CD8-positive, alpha-beta memory T cell (primary cell): ENCODE results near the gene STAB2. TPM values are rescaled to one million over a fixed set of nuclear protein-coding genes. Genes with fewer than 3 reads are reported as not detected.

ENCODE experiments used
- CTCF ChIA-PET: fragments of 350-600 bp; sonication (Branson Sonifier 250); formaldehyde crosslinking; loops from one replicate; lab custom pipeline; 2021; ENCODE audit warnings: antibody characterized with exemption; lab: Charles Lee
- POLR2A ChIA-PET: fragments of 350-600 bp; sonication (Branson Sonifier 250); formaldehyde crosslinking; loops from one replicate; lab custom pipeline; 2021; ENCODE audit warnings: antibody characterized with exemption; lab: Charles Lee
- DNase-seq, 5 donors: peaks; one replicate each; pipeline versions ENCODE4 v3.0.0 to v3.0.0-alpha.2; 2020 to 2022; ENCODE audit warnings: mixed read lengths in 1 of 5
- H3K27ac ChIP-seq: one replicate; pipeline ENCODE4 v1.7.0; 2013; ENCODE audit warnings: low read depth, mild to moderate bottlenecking, low read length, moderate library complexity
- H3K27me3 ChIP-seq: 2 replicates; pipeline ENCODE4 v1.7.0; 2013; ENCODE audit warnings: low read length, mild to moderate bottlenecking; ENCODE audit not compliant: insufficient read depth, poor library complexity, severe bottlenecking
- H3K36me3 ChIP-seq: 2 replicates; pipeline ENCODE4 v1.7.0; 2013; ENCODE audit warnings: mild to moderate bottlenecking, low read length, moderate library complexity; ENCODE audit not compliant: insufficient read depth
- H3K4me1 ChIP-seq: 2 replicates; pipeline ENCODE4 v1.7.0; 2013; ENCODE audit warnings: mild to moderate bottlenecking, low read length, moderate library complexity; ENCODE audit not compliant: insufficient read depth
- H3K4me3 ChIP-seq: 2 replicates; pipeline ENCODE4 v1.7.0; 2013; ENCODE audit warnings: mild to moderate bottlenecking, low read length
- H3K9me3 ChIP-seq: 2 replicates; pipeline ENCODE4 v1.7.0; 2013; ENCODE audit warnings: mild to moderate bottlenecking, low read length
- H3K27ac Mint-ChIP-seq, 8 donors: one replicate each; pipeline ENCODE4 v1.8.0; 2020 to 2021; ENCODE audit warnings: mixed read lengths in 8 of 8, mild to moderate bottlenecking in 6 of 8, inconsistent platforms in 3 of 8, moderate library complexity in 3 of 8
- H3K27me3 Mint-ChIP-seq, 2 donors: one replicate each; pipeline ENCODE4 v1.8.0; 2020 to 2021; ENCODE audit warnings: mixed read lengths in 2 of 2, mild to moderate bottlenecking in 1 of 2, moderate library complexity in 1 of 2
- H3K36me3 Mint-ChIP-seq, 3 donors: one replicate each; pipeline ENCODE4 v1.8.0; 2020 to 2021; ENCODE audit warnings: mixed read lengths in 3 of 3, inconsistent platforms in 1 of 3, mild to moderate bottlenecking in 1 of 3
- H3K4me1 Mint-ChIP-seq, 3 donors: one replicate each; pipeline ENCODE4 v1.8.0; 2020 to 2021; ENCODE audit warnings: mixed read lengths in 3 of 3, inconsistent platforms in 1 of 3, mild to moderate bottlenecking in 1 of 3
- H3K4me3 Mint-ChIP-seq, 7 donors: one replicate each; pipeline ENCODE4 v1.8.0; 2020 to 2021; ENCODE audit warnings: mixed read lengths in 7 of 7, mild to moderate bottlenecking in 6 of 7, moderate library complexity in 4 of 7, inconsistent platforms in 2 of 7
- H3K9me3 Mint-ChIP-seq, 5 donors: one replicate each; pipeline ENCODE4 v1.8.0; 2020 to 2022; ENCODE audit warnings: mixed read lengths in 5 of 5, mild to moderate bottlenecking in 3 of 5, moderate library complexity in 2 of 5, inconsistent platforms in 1 of 5
- polyA plus RNA-seq: library from polyadenylated mRNA; unstranded; fragments of 300-500 nt; fragmentation: Illumina TruSeq; gene quantifications from one replicate; pipeline ENCODE4 v1.2.3, GENCODE V29; 2021
- total RNA-seq, 2 experiments: library from RNA; stranded (reverse); gene quantifications; one replicate each; pipeline ENCODE4 v1.2.3, GENCODE V29; 2021

STAB2 gene
- total and polyA plus RNA-seq, 3 experiments from 2014 or later: not detected

GRCh38 chr12:103758310-103759089 lies 171.4 kb downstream of the STAB2 start:
- Histone ChIP-seq H3K27ac (no peak overlapping the region), H3K4me3 (no peak overlapping the region), H3K4me1 (no peaks in the 10 kb centered on the region), H3K27me3 (no peaks in the 10 kb centered on the region), H3K9me3 (no peaks in the 10 kb centered on the region), H3K36me3 (no peaks in the 10 kb centered on the region)
- Mint-ChIP-seq H3K36me3 (peaks cover 6 to 9% (median 8%) of the 10 kb centered on the region in 3 donors), H3K27ac (peak overlapping the region in 1 of 8 donors; percentile 13), H3K27me3 (no peaks in the 10 kb centered on the region), H3K9me3 (no peaks in the 10 kb centered on the region), H3K4me3 (peak overlapping the region in 1 of 7 donors; percentile 64), H3K4me1 (no peaks in the 10 kb centered on the region)
- POLR2A ChIA-PET: interaction anchor here (0.5 kb wide), 1 partner anchor 383 kb away, joined by 3 read pairs; no protein-coding TSS in a partner anchor
- DNase-seq: no peak
- CTCF ChIA-PET: no interaction called here

GRCh38 chr12:103762473-103762872 lies 175.4 kb downstream of the STAB2 start:
- ChIA-PET CTCF (no interaction called here), POLR2A (no interaction called here)
- no peaks in the 10 kb centered on the region for H3K27me3 ChIP-seq
- peaks cover 12 to 20% (median 13%) of the 10 kb centered on the region in 3 donors for H3K36me3 Mint-ChIP-seq
- no peak overlapping the region for H3K4me3 ChIP-seq
- H3K27ac Mint-ChIP-seq: no peak overlapping the region
- no peaks in the 10 kb centered on the region for H3K4me1 ChIP-seq
- H3K27me3 Mint-ChIP-seq: no peaks in the 10 kb centered on the region
- DNase-seq: no peak
- no peaks in the 10 kb centered on the region for H3K9me3 Mint-ChIP-seq
- no peak overlapping the region for H3K27ac ChIP-seq
- H3K36me3 ChIP-seq: no peaks in the 10 kb centered on the region
- H3K9me3 ChIP-seq: no peaks in the 10 kb centered on the region
- no peaks in the 10 kb centered on the region for H3K4me1 Mint-ChIP-seq
- H3K4me3 Mint-ChIP-seq: no peak overlapping the region

DNA sequence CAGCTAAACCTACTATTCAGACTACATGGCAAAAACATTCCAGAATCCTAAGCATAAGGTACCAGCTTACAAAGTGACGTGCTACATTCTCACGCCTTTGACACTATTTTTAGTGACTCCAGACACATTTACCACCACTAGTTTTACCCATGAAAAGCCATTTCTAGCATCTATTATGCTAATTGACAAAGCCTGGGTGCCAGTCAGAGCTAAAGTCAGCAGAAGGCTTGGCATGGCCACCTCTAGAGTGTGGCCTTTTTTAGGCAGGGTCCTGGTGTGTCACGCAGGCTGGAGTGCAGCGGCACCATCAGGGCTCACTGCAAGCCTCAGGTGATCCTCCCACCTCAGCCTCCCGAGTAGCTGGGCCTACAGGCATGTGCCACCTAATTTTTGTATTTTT lies 178.2 kb downstream of the STAB2 start:
- H3K27ac ChIP-seq: no peak overlapping the region
- CTCF ChIA-PET: no interaction called here

GRCh38 chr12:103766028-103766427 lies 179.0 kb downstream of the STAB2 start:
- POLR2A ChIA-PET: no interaction called here
- no peaks in the 10 kb centered on the region for H3K27me3 ChIP-seq
- no peaks in the 10 kb centered on the region for H3K4me1 ChIP-seq
- no peaks in the 10 kb centered on the region for H3K36me3 ChIP-seq
- no peak overlapping the region for H3K4me3 ChIP-seq
- no peak for DNase-seq
- H3K27ac ChIP-seq: no peak overlapping the region
- no peaks in the 10 kb centered on the region for H3K27me3 Mint-ChIP-seq
- CTCF ChIA-PET: no interaction called here
- H3K36me3 Mint-ChIP-seq: peaks cover 12 to 25% (median 13%) of the 10 kb centered on the region in 3 donors
- no peak overlapping the region for H3K27ac Mint-ChIP-seq
- no peaks in the 10 kb centered on the region for H3K4me1 Mint-ChIP-seq
- H3K4me3 Mint-ChIP-seq: no peak overlapping the region
- H3K9me3 ChIP-seq: no peaks in the 10 kb centered on the region
- H3K9me3 Mint-ChIP-seq: no peaks in the 10 kb centered on the region

More for the DNA sequence above, 178.2 kb downstream of the STAB2 start:
- Mint-ChIP-seq H3K9me3 (no peaks in the 10 kb centered on the region), H3K36me3 (peaks cover 12 to 20% (median 13%) of the 10 kb centered on the region in 3 donors), H3K27me3 (no peaks in the 10 kb centered on the region), H3K4me3 (no peak overlapping the region), H3K27ac (no peak overlapping the region), H3K4me1 (no peaks in the 10 kb centered on the region)
- H3K4me1 ChIP-seq: no peaks in the 10 kb centered on the region
- H3K9me3 ChIP-seq: no peaks in the 10 kb centered on the region
- H3K27me3 ChIP-seq: no peaks in the 10 kb centered on the region
- no peak for DNase-seq
- H3K4me3 ChIP-seq: no peak overlapping the region
- H3K36me3 ChIP-seq: no peaks in the 10 kb centered on the region
- POLR2A ChIA-PET: no interaction called here

- Histone ChIP-seq H3K4me1 (no peaks in the 10 kb centered on the region), H3K27ac (no peak overlapping the region), H3K27me3 (no peaks in the 10 kb centered on the region), H3K36me3 (no peaks in the 10 kb centered on the region), H3K4me3 (no peak overlapping the region), H3K9me3 (no peaks in the 10 kb centered on the region)
- no peak overlapping the region for H3K27ac Mint-ChIP-seq
- no peak overlapping the region for H3K4me3 Mint-ChIP-seq
- no peaks in the 10 kb centered on the region for H3K4me1 Mint-ChIP-seq
- no peaks in the 10 kb centered on the region for H3K9me3 Mint-ChIP-seq
- CTCF ChIA-PET: no interaction called here
- POLR2A ChIA-PET: no interaction called here
- no peaks in the 10 kb centered on the region for H3K27me3 Mint-ChIP-seq
- H3K36me3 Mint-ChIP-seq: peaks cover 3 to 20% (median 4%) of the 10 kb centered on the region in 3 donors
- no peak for DNase-seq
Measured at GRCh38 chr12:103768467-103769123, 181.5 kb downstream of the STAB2 start.

DNA sequence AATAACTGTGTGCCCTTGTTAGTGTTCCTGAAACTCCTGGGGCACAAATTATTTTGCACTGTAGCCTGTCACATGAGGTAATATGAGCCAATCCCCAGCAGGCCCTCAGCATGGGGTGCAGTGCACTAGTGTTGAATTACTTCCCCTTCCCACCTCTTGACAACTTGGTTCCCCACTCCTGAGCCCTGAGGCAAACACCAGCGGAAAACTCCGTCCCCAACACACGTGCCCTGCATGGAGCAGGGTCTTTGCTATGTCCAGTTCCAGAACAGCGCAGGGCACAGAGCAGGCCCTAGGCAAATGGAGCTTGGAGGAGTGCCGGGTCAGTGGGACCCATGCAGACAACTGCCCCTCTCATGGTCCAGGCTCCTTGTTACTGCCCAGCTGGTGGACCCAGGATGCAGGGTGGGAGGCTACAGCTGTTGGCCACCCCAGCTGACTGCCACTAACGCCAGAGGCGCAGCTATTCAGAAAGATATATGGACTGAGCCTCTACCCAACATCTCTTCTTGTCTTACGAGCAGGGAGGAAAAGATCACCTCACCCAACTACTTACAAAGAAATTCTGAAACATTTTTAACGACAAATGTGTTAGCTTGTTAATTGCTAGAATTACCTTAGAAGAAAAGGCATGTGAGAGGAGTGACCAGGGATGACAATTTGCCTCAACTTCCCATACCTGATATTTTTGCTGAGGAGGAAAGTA lies 182.3 kb downstream of the STAB2 start:
- Histone ChIP-seq H3K36me3 (no peaks in the 10 kb centered on the region), H3K27ac (no peak overlapping the region), H3K4me3 (no peak overlapping the region), H3K9me3 (no peaks in the 10 kb centered on the region), H3K4me1 (no peaks in the 10 kb centered on the region), H3K27me3 (no peaks in the 10 kb centered on the region)
- Mint-ChIP-seq H3K9me3 (no peaks in the 10 kb centered on the region), H3K4me1 (no peaks in the 10 kb centered on the region), H3K27me3 (no peaks in the 10 kb centered on the region), H3K27ac (peak overlapping the region in 1 of 8 donors; percentile 60), H3K4me3 (no peak overlapping the region), H3K36me3 (peaks cover 4 to 18% (median 4%) of the 10 kb centered on the region in 3 donors)
- POLR2A ChIA-PET: no interaction called here
- CTCF ChIA-PET: interaction anchor here (1.2 kb wide), 1 partner anchor 11 kb away, joined by 3 read pairs; no protein-coding TSS in a partner anchor
- no peak for DNase-seq

DNA sequence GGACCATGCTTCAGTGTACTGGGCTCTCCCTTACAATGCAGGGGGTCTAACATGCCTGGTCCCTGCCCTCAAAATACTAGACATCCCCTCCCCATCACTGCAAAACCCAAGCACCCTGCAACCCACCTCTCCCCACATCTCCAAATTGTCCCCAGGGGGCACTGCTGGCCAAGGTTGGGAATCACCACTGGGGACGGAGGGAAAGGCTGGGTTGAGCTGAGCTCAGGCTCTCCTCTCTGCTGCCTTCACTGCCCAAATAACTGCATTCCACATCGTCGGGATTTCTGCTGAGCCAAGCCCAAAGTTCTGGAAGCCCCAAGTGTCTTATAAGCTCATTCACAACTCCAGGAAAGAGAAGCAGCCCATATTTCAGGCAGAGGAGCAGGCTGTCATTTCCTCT lies 184.4 kb downstream of the STAB2 start:
- no peak overlapping the region for H3K4me3 Mint-ChIP-seq
- CTCF ChIA-PET: no interaction called here
- H3K4me1 Mint-ChIP-seq: no peaks in the 10 kb centered on the region
- Histone ChIP-seq H3K36me3 (no peaks in the 10 kb centered on the region), H3K27ac (no peak overlapping the region), H3K4me1 (no peaks in the 10 kb centered on the region), H3K4me3 (no peak overlapping the region), H3K27me3 (no peaks in the 10 kb centered on the region), H3K9me3 (no peaks in the 10 kb centered on the region)
- H3K27me3 Mint-ChIP-seq: no peaks in the 10 kb centered on the region
- H3K9me3 Mint-ChIP-seq: no peaks in the 10 kb centered on the region
- POLR2A ChIA-PET: no interaction called here
- DNase-seq: no peak
- peak overlapping the region in 1 of 8 donors; percentile 26 for H3K27ac Mint-ChIP-seq
- H3K36me3 Mint-ChIP-seq: peaks cover 2 to 20% (median 9%) of the 10 kb centered on the region in 3 donors
